IMR-90 (cell line): ENCODE data around the gene CTDP1. TPM values are rescaled to one million over a fixed set of nuclear protein-coding genes. Genes with fewer than 3 reads are reported as not detected.

ENCODE experiments used
- ATAC-seq: fragments of 200-7000 bp; cut with Tn5 transposase; 2 replicates; pipeline ENCODE4 v1.9.1; 2020; ENCODE audit warnings: low read depth, mild to moderate bottlenecking, moderate library complexity
- BruUV-seq: library from RNA; stranded (reverse); fragments of 400-500 nt; replicated peaks from 2 replicates; lab custom pipeline; 2021; lab: Mats Ljungman, UMichigan
- CTCF ChIA-PET: fragments of 300-600 bp; formaldehyde crosslinking; extraction: SDS; loops from one replicate; lab custom pipeline; 2021; ENCODE audit warnings: antibody characterized with exemption; lab: Yijun Ruan, JAX
- POLR2A ChIA-PET: fragments of 300-600 bp; sonication (Branson Sonifier 250); formaldehyde crosslinking; loops from one replicate; lab custom pipeline; 2022; ENCODE audit warnings: antibody characterized with exemption; ENCODE audit not compliant: unreplicated experiment; lab: Charles Lee
- DNase-seq: peaks from one replicate; pipeline ENCODE4 v3.0.0; 2013
- H2AFZ ChIP-seq: replicated peaks from 2 replicates; pipeline ENCODE3; 2013; ENCODE audit warnings: low read length, mild to moderate bottlenecking; ENCODE audit not compliant: poor library complexity
- H2AK5ac ChIP-seq: 2 replicates; pipeline ENCODE4 v1.6.1; 2013; ENCODE audit warnings: low read depth, low read length, inconsistent platforms
- H2AK9ac ChIP-seq: replicated peaks from 2 replicates; pipeline ENCODE3; 2013; ENCODE audit warnings: mild to moderate bottlenecking, low read depth, low read length, moderate library complexity; ENCODE audit not compliant: poor library complexity
- H2BK120ac ChIP-seq: 2 replicates; pipeline ENCODE4 v1.6.1; 2013; ENCODE audit warnings: low read depth, low read length, inconsistent platforms
- H2BK15ac ChIP-seq: 3 replicates; pipeline ENCODE4 v1.6.1; 2013; ENCODE audit warnings: low read depth, low read length, inconsistent platforms
- H2BK20ac ChIP-seq: 2 replicates; pipeline ENCODE4 v1.6.1; 2013; ENCODE audit warnings: low read depth, mild to moderate bottlenecking, inconsistent platforms, low read length, moderate library complexity
- H2BK5ac ChIP-seq: 2 replicates; pipeline ENCODE4 v1.6.1; 2013; ENCODE audit warnings: mild to moderate bottlenecking, low read depth, low read length, inconsistent platforms; ENCODE audit not compliant: poor library complexity, severe bottlenecking
- H3K14ac ChIP-seq: replicated peaks from 2 replicates; pipeline ENCODE4 v1.6.1; 2013; ENCODE audit warnings: low read depth, low read length, inconsistent platforms
- H3K18ac ChIP-seq: 2 replicates; pipeline ENCODE4 v1.6.1; 2013; ENCODE audit warnings: low read depth, low read length, control low read depth
- H3K23ac ChIP-seq: 2 replicates; pipeline ENCODE4 v1.6.1; 2013; ENCODE audit warnings: low read depth, low read length, inconsistent platforms
- H3K27ac ChIP-seq: 2 replicates; pipeline ENCODE4 v1.5.1; 2013; ENCODE audit warnings: mild to moderate bottlenecking, control low read depth, low read length; ENCODE audit not compliant: insufficient read depth
- H3K27me3 ChIP-seq: 2 replicates; pipeline ENCODE4 v1.6.1; 2013; ENCODE audit warnings: low read length; ENCODE audit not compliant: control insufficient read depth, insufficient read depth
- H3K36me3 ChIP-seq: 2 replicates; pipeline ENCODE4 v1.6.1; 2013; ENCODE audit warnings: low read length, mixed read lengths; ENCODE audit not compliant: control insufficient read depth, insufficient read depth
- H3K4ac ChIP-seq: 2 replicates; pipeline ENCODE4 v1.6.1; 2013; ENCODE audit warnings: low read depth, low read length, inconsistent platforms
- H3K4me1 ChIP-seq: 2 replicates; pipeline ENCODE4 v1.6.1; 2013; ENCODE audit warnings: low read length, mixed read lengths; ENCODE audit not compliant: control insufficient read depth, insufficient read depth
- H3K4me2 ChIP-seq: 2 replicates; pipeline ENCODE4 v1.6.1; 2013; ENCODE audit warnings: low read depth, mild to moderate bottlenecking, control low read depth, low read length, moderate library complexity
- H3K4me3 ChIP-seq: 2 replicates; pipeline ENCODE4 v1.5.1; 2013; ENCODE audit warnings: low read depth, mild to moderate bottlenecking, control low read depth, low read length, moderate library complexity; ENCODE audit not compliant: insufficient read depth
- H3K56ac ChIP-seq: 2 replicates; pipeline ENCODE4 v1.6.1; 2013; ENCODE audit warnings: low read length, inconsistent platforms; ENCODE audit not compliant: insufficient read depth; ENCODE audit errors: extremely low read depth
- H3K79me1 ChIP-seq, 2 experiments: 2 replicates each; pipeline ENCODE4 v1.6.1; 2013; ENCODE audit warnings: low read length in 2 of 2, inconsistent platforms in 1 of 2, low read depth in 1 of 2
- H3K9ac ChIP-seq: 2 replicates; pipeline ENCODE4 v1.6.1; 2013; ENCODE audit warnings: low read depth, low read length, control low read depth
- H3K9me1 ChIP-seq: 2 replicates; pipeline ENCODE4 v1.6.1; 2013; ENCODE audit warnings: low read length, inconsistent platforms; ENCODE audit not compliant: insufficient read depth
- H3K9me3 ChIP-seq: 2 replicates; pipeline ENCODE4 v1.6.1; 2013; ENCODE audit warnings: low read length; ENCODE audit not compliant: control insufficient read depth, insufficient read depth
- H4K20me1 ChIP-seq: 2 replicates; pipeline ENCODE4 v1.6.1; 2013; ENCODE audit warnings: low read length, inconsistent platforms; ENCODE audit not compliant: insufficient read depth
- H4K5ac ChIP-seq: 2 replicates; pipeline ENCODE4 v1.6.1; 2013; ENCODE audit warnings: mild to moderate bottlenecking, low read depth, low read length, control low read depth
- H4K8ac ChIP-seq, 2 experiments: 2 replicates each; pipeline ENCODE4 v1.6.1; 2013; ENCODE audit warnings: low read depth in 2 of 2, low read length in 2 of 2, control low read depth in 1 of 2, inconsistent platforms in 1 of 2
- H4K91ac ChIP-seq: 2 replicates; pipeline ENCODE4 v1.6.1; 2013; ENCODE audit warnings: low read depth, low read length, inconsistent platforms; ENCODE audit not compliant: insufficient read depth
- BHLHE40 ChIP-seq: fragments of 150-350 bp; IDR thresholded peaks from 2 replicates; pipeline ENCODE4 v1.6.1; 2016; ENCODE audit warnings: mild to moderate bottlenecking, low read depth, low read length
- CEBPB ChIP-seq: IDR thresholded peaks from 2 replicates; pipeline ENCODE4 v1.6.1; 2012; ENCODE audit warnings: low read depth, low read length, improper control_type of control experiment
- CHD1 ChIP-seq: IDR thresholded peaks from 2 replicates; pipeline ENCODE4 v1.6.1; 2012; ENCODE audit warnings: low read depth, low read length, improper control_type of control experiment
- FOS ChIP-seq: fragments of 150-350 bp; IDR thresholded peaks from 2 replicates; pipeline ENCODE4 v1.6.1; 2016; ENCODE audit warnings: low read depth, low read length
- MAFK ChIP-seq: IDR thresholded peaks from 2 replicates; pipeline ENCODE4 v1.6.1; 2012; ENCODE audit warnings: low read depth, low read length, improper control_type of control experiment
- MAZ ChIP-seq: IDR thresholded peaks from 2 replicates; pipeline ENCODE4 v1.6.1; 2012; ENCODE audit warnings: low read depth, mild to moderate bottlenecking, low read length, improper control_type of control experiment, moderate library complexity, borderline replicate concordance
- MXI1 ChIP-seq: IDR thresholded peaks from 2 replicates; pipeline ENCODE4 v1.6.1; 2012; ENCODE audit warnings: low read depth, mild to moderate bottlenecking, low read length, moderate library complexity, borderline replicate concordance
- NFE2L2 ChIP-seq: fragments of 150-350 bp; IDR thresholded peaks from 2 replicates; pipeline ENCODE4 v1.6.1; 2016; ENCODE audit warnings: low read depth, mild to moderate bottlenecking, low read length
- POLR2A ChIP-seq: IDR thresholded peaks from 2 replicates; pipeline ENCODE4 v1.6.1; 2012; ENCODE audit warnings: mild to moderate bottlenecking, low read depth, low read length
- RAD21 ChIP-seq: IDR thresholded peaks from 2 replicates; pipeline ENCODE4 v1.6.1; 2012; ENCODE audit warnings: low read length, improper control_type of control experiment
- RCOR1 ChIP-seq: IDR thresholded peaks from 2 replicates; pipeline ENCODE4 v1.6.1; 2012; ENCODE audit warnings: mild to moderate bottlenecking, low read length, improper control_type of control experiment; ENCODE audit not compliant: insufficient replicate concordance
- RFX5 ChIP-seq: IDR thresholded peaks from 2 replicates; pipeline ENCODE4 v1.8.0; 2012; ENCODE audit warnings: low read depth, mild to moderate bottlenecking, low read length, moderate library complexity
- SMC3 ChIP-seq: fragments of 150-350 bp; IDR thresholded peaks from 2 replicates; pipeline ENCODE4 v1.6.1; 2016; ENCODE audit warnings: low read depth, mild to moderate bottlenecking, antibody characterized with exemption, low read length, moderate library complexity
- WGBS, 2 experiments: methylation state at CpG; one replicate each; pipeline versions ENCODE4 v1.1.5 to v1.1.7; 2013; ENCODE audit warnings: missing lambda C conversion rate in 2 of 2; ENCODE audit not compliant: insufficient read length in 1 of 2; ENCODE audit errors: extremely low coverage in 2 of 2; 5-methylcytosine and 5-hydroxymethylcytosine counted together
- dilution Hi-C: fragments of 300-500 bp; cut with HindIII; formaldehyde crosslinking; loops from one replicate; pipeline ENCODE4 v1.14.3; 2018; ENCODE audit warnings: low sequenced_read_pairs; ENCODE audit not compliant: unreplicated experiment
- in situ Hi-C: fragments of 300-500 bp; cut with MboI; formaldehyde crosslinking; loops from 3 replicates; pipeline ENCODE4 v1.14.3; 2019; ENCODE audit warnings: low sequenced_read_pairs, inconsistent platforms, mixed read lengths
- intact Hi-C: fragments of 100-400 bp; cut with micrococcal nuclease; formaldehyde crosslinking; loops from 2 replicates; pipeline ENCODE4 v1.10.0; 2022
- polyA plus RNA-seq, 3 experiments: library from polyadenylated mRNA; depleted of rRNA; stranded (reverse); fragments of >200 nt; gene quantifications; 2 replicates each; pipeline ENCODE4 v1.2.3, GENCODE V29; 2012; ENCODE audit warnings: low replicate concordance in 1 of 3
- total RNA-seq: library from RNA; depleted of rRNA; stranded (reverse); fragments of >200 nt; gene quantifications from 2 replicates; pipeline ENCODE4 v1.2.3, GENCODE V29; 2012
- TF ChIP-seq, protein P1 (sequence below): fragments of 150-350 bp; IDR thresholded peaks from 2 replicates; pipeline ENCODE4 v1.6.1; 2016; ENCODE audit warnings: low read depth, mild to moderate bottlenecking, low read length, moderate library complexity, borderline replicate concordance
- TF ChIP-seq, protein P2 (sequence below): fragments of 150-350 bp; IDR thresholded peaks from 2 replicates; pipeline ENCODE4 v1.6.1; 2017; ENCODE audit warnings: mild to moderate bottlenecking, antibody characterized with exemption, low read length, low read depth
- TF ChIP-seq, protein P3 (sequence below): conservative IDR thresholded peaks from 2 replicates; pipeline ENCODE4 v1.5.1; 2012; ENCODE audit warnings: mild to moderate bottlenecking, low read depth, low read length, improper control_type of control experiment

CTDP1 gene
- total and polyA plus RNA-seq, 2 of the 4 experiments (the other 2 are of a cell fraction), result 13.4 to 17.6 TPM

- DNase-seq (no peak), ATAC-seq (no peak)
- Histone ChIP-seq H3K4me2 (no peak overlapping the region), H2AK5ac (no peak overlapping the region), H2BK20ac (no peak overlapping the region), H3K36me3 (no peaks in the 10 kb centered on the region), H3K18ac (no peak overlapping the region), H4K5ac (no peak overlapping the region), H2BK5ac (no peak overlapping the region), H3K9me1 (peaks cover 6% of the 10 kb centered on the region), H3K27me3 (peaks cover 28% of the 10 kb centered on the region), H3K4me3 (no peak overlapping the region), H3K23ac (no peak overlapping the region), H2AFZ (no peak overlapping the region), H3K79me1 (no peaks in the 10 kb centered on the region), H2AK9ac (no peak overlapping the region), H3K9ac (no peak overlapping the region), H2BK15ac (no peak overlapping the region), H2BK120ac (no peak overlapping the region), H4K91ac (no peak overlapping the region), H4K8ac (no peak overlapping the region), H3K14ac (no peak overlapping the region), H3K4ac (no peak overlapping the region), H4K20me1 (no peaks in the 10 kb centered on the region), H3K27ac (no peak overlapping the region), H3K4me1 (peaks cover 10% of the 10 kb centered on the region), H3K56ac (no peak overlapping the region), H3K9me3 (no peaks in the 10 kb centered on the region; the same call in 1 of the 2 replicates)
- 100% methylated on average over 1 of the region's 12 CpGs; no CpG with 5 or more reads in 1 of the 2 experiments for WGBS, 2 experiments
- dilution Hi-C loops (no loop called here), in situ Hi-C loops (no loop called here), intact Hi-C loops (no loop called here)
- no TSS peak for BruUV-seq
- CTCF ChIA-PET, result no interaction called here
- TF ChIP-seq, protein P1, sequence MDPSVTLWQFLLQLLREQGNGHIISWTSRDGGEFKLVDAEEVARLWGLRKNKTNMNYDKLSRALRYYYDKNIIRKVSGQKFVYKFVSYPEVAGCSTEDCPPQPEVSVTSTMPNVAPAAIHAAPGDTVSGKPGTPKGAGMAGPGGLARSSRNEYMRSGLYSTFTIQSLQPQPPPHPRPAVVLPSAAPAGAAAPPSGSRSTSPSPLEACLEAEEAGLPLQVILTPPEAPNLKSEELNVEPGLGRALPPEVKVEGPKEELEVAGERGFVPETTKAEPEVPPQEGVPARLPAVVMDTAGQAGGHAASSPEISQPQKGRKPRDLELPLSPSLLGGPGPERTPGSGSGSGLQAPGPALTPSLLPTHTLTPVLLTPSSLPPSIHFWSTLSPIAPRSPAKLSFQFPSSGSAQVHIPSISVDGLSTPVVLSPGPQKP, result no peak
- no peak for TF ChIP-seq CEBPB
- no peak for TF ChIP-seq BHLHE40
- no peak for TF ChIP-seq POLR2A
- no peak for TF ChIP-seq RFX5
- TF ChIP-seq NFE2L2, result no peak
- TF ChIP-seq RCOR1, result no peak
- no peak for TF ChIP-seq MAZ
- TF ChIP-seq, protein P2, sequence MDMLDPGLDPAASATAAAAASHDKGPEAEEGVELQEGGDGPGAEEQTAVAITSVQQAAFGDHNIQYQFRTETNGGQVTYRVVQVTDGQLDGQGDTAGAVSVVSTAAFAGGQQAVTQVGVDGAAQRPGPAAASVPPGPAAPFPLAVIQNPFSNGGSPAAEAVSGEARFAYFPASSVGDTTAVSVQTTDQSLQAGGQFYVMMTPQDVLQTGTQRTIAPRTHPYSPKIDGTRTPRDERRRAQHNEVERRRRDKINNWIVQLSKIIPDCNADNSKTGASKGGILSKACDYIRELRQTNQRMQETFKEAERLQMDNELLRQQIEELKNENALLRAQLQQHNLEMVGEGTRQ, result no peak
- TF ChIP-seq SMC3, result no peak
- TF ChIP-seq MAFK, result no peak
- no peak for TF ChIP-seq RAD21
- no peak for TF ChIP-seq MXI1
- no peak for TF ChIP-seq CHD1
- TF ChIP-seq, protein P3, sequence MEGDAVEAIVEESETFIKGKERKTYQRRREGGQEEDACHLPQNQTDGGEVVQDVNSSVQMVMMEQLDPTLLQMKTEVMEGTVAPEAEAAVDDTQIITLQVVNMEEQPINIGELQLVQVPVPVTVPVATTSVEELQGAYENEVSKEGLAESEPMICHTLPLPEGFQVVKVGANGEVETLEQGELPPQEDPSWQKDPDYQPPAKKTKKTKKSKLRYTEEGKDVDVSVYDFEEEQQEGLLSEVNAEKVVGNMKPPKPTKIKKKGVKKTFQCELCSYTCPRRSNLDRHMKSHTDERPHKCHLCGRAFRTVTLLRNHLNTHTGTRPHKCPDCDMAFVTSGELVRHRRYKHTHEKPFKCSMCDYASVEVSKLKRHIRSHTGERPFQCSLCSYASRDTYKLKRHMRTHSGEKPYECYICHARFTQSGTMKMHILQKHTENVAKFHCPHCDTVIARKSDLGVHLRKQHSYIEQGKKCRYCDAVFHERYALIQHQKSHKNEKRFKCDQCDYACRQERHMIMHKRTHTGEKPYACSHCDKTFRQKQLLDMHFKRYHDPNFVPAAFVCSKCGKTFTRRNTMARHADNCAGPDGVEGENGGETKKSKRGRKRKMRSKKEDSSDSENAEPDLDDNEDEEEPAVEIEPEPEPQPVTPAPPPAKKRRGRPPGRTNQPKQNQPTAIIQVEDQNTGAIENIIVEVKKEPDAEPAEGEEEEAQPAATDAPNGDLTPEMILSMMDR, result no peak
- TF ChIP-seq FOS, result no peak
- POLR2A ChIA-PET, result no interaction called here
These were observed 106.2 kb downstream of the CTDP1 start for GRCh38 chr18:79785831-79786230.
